ENCODE data around the gene SLC17A9. TPM values are rescaled to one million over a fixed set of nuclear protein-coding genes. Genes with fewer than 3 reads are reported as not detected.

Gene SLC17A9
- total RNA-seq, 4 donors from 2014 or later, result 0.10 to 2.1 (median 0.66) TPM

GRCh38 chr20:63009988-63010769 is 57.7 kb downstream of the SLC17A9 start:
- Histone ChIP-seq H3K27me3 (peaks cover 99% of the 10 kb centered on the region), H3K4me1 (peaks cover 39% of the 10 kb centered on the region), H3K27ac (no peak overlapping the region), H3K4me3 (no peak overlapping the region), H3K36me3 (no peaks in the 10 kb centered on the region), H3K9me3 (no peaks in the 10 kb centered on the region)
- TF ChIP-seq POLR2AphosphoS5 (IDR thresholded peaks at IDR 0.05) (no peak), POLR2A (IDR thresholded peaks at IDR 0.05) (no peak), EP300 (IDR thresholded peaks at IDR 0.05) (no peak)
- TF ChIP-seq, protein P1, sequence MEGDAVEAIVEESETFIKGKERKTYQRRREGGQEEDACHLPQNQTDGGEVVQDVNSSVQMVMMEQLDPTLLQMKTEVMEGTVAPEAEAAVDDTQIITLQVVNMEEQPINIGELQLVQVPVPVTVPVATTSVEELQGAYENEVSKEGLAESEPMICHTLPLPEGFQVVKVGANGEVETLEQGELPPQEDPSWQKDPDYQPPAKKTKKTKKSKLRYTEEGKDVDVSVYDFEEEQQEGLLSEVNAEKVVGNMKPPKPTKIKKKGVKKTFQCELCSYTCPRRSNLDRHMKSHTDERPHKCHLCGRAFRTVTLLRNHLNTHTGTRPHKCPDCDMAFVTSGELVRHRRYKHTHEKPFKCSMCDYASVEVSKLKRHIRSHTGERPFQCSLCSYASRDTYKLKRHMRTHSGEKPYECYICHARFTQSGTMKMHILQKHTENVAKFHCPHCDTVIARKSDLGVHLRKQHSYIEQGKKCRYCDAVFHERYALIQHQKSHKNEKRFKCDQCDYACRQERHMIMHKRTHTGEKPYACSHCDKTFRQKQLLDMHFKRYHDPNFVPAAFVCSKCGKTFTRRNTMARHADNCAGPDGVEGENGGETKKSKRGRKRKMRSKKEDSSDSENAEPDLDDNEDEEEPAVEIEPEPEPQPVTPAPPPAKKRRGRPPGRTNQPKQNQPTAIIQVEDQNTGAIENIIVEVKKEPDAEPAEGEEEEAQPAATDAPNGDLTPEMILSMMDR (IDR thresholded peaks at IDR 0.05), result no peak
- DNase-seq (ENCODE audit: low spot score in 2 of 2), result no peak
- WGBS, result 23% methylated on average over 30 of the region's 30 CpGs

GRCh38 chr20:63011798-63012197 is 59.3 kb downstream of the SLC17A9 start:
- peaks cover 23% of the 10 kb centered on the region for H3K4me1 ChIP-seq
- DNase-seq (ENCODE audit: low spot score in 2 of 2), result no peak
- no peaks in the 10 kb centered on the region for H3K36me3 ChIP-seq
- H3K27ac ChIP-seq, result no peak overlapping the region
- no peak for TF ChIP-seq POLR2A (IDR thresholded peaks at IDR 0.05)
- TF ChIP-seq POLR2AphosphoS5 (IDR thresholded peaks at IDR 0.05), result no peak
- TF ChIP-seq, protein P1 (IDR thresholded peaks at IDR 0.05), result no peak
- no peak for TF ChIP-seq EP300 (IDR thresholded peaks at IDR 0.05)
- 35% methylated on average over 3 of the region's 3 CpGs for WGBS
- H3K9me3 ChIP-seq, result no peaks in the 10 kb centered on the region
- peaks cover 99% of the 10 kb centered on the region for H3K27me3 ChIP-seq
- H3K4me3 ChIP-seq, result no peak overlapping the region

DNA sequence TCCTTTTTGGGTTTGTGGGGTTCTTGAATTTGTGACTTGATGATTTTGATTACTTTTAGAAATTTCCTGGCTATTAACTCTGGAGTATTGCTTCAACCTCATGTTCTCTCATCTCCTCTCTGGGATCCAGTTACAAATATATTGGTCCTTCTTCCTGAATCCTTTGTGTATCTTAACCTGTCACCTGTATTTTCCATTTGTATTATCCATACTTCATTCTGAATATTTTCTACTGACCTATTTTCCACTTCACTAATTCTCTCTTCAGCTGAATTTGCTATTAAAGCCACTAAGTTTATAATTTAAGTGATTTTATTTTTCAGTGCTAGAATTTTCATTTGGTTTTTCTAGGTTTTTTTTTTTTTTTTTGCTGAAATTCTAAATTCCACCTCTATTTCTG is 60.7 kb downstream of the SLC17A9 start:
- H3K4me3 ChIP-seq, result no peak overlapping the region
- no peak overlapping the region for H3K27ac ChIP-seq
- no peak for DNase-seq (ENCODE audit: low spot score in 2 of 2)
- peaks cover 99% of the 10 kb centered on the region for H3K27me3 ChIP-seq
- H3K9me3 ChIP-seq, result no peaks in the 10 kb centered on the region
- H3K36me3 ChIP-seq, result no peaks in the 10 kb centered on the region
- TF ChIP-seq POLR2AphosphoS5 (IDR thresholded peaks at IDR 0.05) (no peak), EP300 (IDR thresholded peaks at IDR 0.05) (no peak), POLR2A (IDR thresholded peaks at IDR 0.05) (no peak)
- TF ChIP-seq, protein P1 (IDR thresholded peaks at IDR 0.05), result no peak
- peaks cover 15% of the 10 kb centered on the region for H3K4me1 ChIP-seq

DNA sequence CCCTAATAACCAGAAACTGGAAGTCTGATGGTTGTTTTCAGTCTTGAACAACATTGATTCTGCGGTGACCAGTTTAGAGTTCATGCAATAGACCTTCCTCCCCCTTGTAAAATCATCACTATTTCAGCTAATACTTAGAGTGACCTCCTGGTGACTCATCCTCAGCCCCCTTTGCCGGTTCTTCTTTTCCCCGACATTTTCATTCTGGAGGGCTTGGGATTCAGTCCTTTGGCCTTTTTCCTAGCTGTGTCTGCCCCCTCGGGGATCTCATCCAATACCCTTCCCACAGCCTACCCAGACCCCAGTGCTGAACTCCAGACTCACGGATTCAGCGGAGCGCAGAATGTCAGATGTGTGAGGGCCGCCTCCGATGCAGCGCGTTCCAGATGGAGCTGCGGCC is 61.8 kb downstream of the SLC17A9 start:
- Histone ChIP-seq H3K4me3 (no peak overlapping the region), H3K36me3 (no peaks in the 10 kb centered on the region), H3K27me3 (peaks cover 99% of the 10 kb centered on the region), H3K4me1 (peaks cover 7% of the 10 kb centered on the region), H3K9me3 (no peaks in the 10 kb centered on the region), H3K27ac (no peak overlapping the region)
- WGBS, result 25% methylated on average over 12 of the region's 12 CpGs
- no peak for DNase-seq (ENCODE audit: low spot score in 2 of 2)
- TF ChIP-seq, protein P1 (IDR thresholded peaks at IDR 0.05), result no peak
- TF ChIP-seq POLR2A (IDR thresholded peaks at IDR 0.05), result no peak
- TF ChIP-seq EP300 (IDR thresholded peaks at IDR 0.05), result no peak
- TF ChIP-seq POLR2AphosphoS5 (IDR thresholded peaks at IDR 0.05), result no peak

DNA sequence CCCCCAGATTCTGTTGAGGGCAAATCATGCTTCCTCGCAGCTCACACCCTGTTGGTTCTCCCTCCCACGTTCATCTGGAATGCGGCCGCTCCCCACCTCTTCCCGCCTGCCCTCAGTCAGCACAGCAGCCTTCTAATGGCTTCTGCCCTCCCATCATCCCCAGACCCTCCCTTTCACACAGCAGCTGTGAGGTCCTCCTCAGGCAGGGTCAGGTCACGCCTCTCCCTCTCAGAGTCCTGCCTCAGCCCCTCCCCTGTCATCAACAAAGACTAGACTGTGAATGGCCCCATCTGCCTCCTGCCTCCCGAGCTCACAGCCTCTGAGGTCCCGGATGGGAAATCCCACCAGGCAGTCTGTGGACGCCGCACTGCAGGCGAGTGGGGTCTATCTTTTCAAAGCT is 62.2 kb downstream of the SLC17A9 start:
- no peaks in the 10 kb centered on the region for H3K36me3 ChIP-seq
- WGBS, result 7% methylated on average over 10 of the region's 11 CpGs
- no peaks in the 10 kb centered on the region for H3K9me3 ChIP-seq
- no peak overlapping the region for H3K27ac ChIP-seq
- no peak for DNase-seq (ENCODE audit: low spot score in 2 of 2)
- no peak overlapping the region for H3K4me3 ChIP-seq
- TF ChIP-seq EP300 (IDR thresholded peaks at IDR 0.05), result no peak
- no peak for TF ChIP-seq POLR2A (IDR thresholded peaks at IDR 0.05)
- TF ChIP-seq, protein P1 (IDR thresholded peaks at IDR 0.05), result no peak
- TF ChIP-seq POLR2AphosphoS5 (IDR thresholded peaks at IDR 0.05), result no peak
- H3K27me3 ChIP-seq, result peaks cover 99% of the 10 kb centered on the region
- peaks cover 4% of the 10 kb centered on the region for H3K4me1 ChIP-seq
